ENCODE results near the gene PLA2R1.

DNA sequence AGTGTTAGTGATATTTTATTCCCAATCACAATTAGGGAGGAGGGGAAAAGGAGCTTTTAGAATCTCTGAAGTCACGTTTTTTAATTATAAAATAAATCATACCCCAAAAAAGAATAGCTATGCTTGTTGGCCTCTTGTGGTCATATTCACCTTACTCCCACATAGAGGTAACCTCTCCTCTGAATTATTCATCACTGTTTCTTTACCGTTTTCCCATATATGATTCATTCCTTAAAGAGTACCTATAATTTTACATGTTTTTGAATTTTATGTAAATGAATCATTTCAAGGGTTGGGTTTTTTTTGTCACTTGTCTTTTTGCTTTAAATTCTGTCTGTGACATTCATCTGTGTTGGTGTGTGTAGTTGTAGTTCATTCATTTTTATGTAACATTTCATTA lies 153.8 kb downstream of the PLA2R1 start:
- TF ChIP-seq EZH2phosphoT487 (IDR thresholded peaks at IDR 0.05; ENCODE audit: borderline replicate concordance, low read length): no peak
- TF ChIP-seq, protein P1, sequence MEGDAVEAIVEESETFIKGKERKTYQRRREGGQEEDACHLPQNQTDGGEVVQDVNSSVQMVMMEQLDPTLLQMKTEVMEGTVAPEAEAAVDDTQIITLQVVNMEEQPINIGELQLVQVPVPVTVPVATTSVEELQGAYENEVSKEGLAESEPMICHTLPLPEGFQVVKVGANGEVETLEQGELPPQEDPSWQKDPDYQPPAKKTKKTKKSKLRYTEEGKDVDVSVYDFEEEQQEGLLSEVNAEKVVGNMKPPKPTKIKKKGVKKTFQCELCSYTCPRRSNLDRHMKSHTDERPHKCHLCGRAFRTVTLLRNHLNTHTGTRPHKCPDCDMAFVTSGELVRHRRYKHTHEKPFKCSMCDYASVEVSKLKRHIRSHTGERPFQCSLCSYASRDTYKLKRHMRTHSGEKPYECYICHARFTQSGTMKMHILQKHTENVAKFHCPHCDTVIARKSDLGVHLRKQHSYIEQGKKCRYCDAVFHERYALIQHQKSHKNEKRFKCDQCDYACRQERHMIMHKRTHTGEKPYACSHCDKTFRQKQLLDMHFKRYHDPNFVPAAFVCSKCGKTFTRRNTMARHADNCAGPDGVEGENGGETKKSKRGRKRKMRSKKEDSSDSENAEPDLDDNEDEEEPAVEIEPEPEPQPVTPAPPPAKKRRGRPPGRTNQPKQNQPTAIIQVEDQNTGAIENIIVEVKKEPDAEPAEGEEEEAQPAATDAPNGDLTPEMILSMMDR (conservative IDR thresholded peaks at IDR 0.05; ENCODE audit: low read depth, low read length): no peak
- TF ChIP-seq EZH2 (IDR thresholded peaks at IDR 0.05; ENCODE audit: low read length, unreplicated experiment): no peak

Data from PC-3 (cell line).